Stimulated activated CD8-positive, alpha-beta memory T cell treated with anti-CD3 and anti-CD28 coated beads, Interleukin-7, amount 100 ng/mL, for 48 hours (primary cell): ENCODE results near the gene OVOL1.

ENCODE experiments used
- DNase-seq, 2 donors: peaks; one replicate each; pipeline ENCODE4 v3.0.0-alpha.2; 2020; ENCODE audit warnings: low read depth in 1 of 2; ENCODE audit errors: extremely low read depth in 1 of 2

Gene OVOL1

DNA sequence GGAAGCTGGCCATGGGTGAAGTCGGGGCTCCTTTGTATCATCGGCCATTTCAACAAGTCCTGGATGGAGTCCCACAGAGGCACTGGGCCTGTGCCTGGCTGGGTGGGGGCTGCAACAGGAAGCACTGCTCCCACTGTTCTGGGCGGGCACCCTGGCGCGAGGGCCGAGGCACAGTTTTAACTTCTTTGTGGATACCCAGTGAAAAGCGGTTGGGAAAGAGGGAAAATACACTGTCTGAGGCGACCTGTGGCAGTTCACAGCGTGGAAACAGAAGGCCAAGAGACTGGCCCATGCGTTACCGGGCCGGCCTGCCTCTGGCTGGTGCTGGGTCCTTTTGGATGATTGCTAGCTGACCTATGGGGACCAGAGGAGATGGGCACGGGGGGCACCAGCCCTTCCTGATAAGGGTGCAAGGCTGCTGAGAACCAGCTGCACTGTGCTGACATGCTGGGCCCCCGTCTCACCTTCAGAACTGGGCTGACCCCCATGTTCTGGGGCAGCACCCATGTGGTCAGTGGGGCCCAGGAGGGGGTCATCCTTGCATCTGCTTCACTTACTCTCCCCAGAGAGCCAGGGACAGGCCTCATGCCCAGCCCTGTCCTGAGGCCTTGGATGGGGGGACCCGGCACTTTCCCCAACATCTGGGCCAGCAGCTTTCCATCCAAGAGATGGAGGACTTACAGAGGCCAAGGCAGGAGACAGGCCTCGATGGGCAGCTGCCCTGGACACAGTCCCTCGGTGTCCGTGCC lies 4.2 kb downstream of the OVOL1 start:
- DNase-seq: no peak

DNA sequence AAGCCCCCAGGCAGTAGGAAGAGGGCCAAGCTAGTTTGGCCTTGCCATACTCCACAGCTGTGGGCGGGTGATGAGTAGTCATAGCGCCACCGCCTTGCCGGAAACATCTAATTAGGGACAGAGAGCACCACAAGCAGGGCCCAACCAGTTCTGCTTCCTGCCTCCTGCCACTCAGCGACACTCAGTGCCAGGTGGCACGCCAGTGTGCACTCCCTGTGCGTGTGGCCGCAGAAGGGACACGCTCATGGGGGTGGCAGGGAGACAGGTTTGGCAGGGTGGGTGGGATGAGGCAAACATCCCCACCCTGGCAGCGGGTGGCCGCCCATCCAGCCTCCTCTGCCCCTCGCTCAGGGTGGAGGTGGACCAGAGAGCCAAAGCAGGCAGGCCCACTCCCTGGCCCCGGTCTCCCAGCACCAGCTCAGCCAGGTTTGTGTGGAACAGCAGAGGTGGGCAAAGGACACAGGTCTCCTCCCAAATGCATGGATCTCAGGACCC lies 4.9 kb downstream of the OVOL1 start:
- DNase-seq: peak; percentile 52 to 57

DNA sequence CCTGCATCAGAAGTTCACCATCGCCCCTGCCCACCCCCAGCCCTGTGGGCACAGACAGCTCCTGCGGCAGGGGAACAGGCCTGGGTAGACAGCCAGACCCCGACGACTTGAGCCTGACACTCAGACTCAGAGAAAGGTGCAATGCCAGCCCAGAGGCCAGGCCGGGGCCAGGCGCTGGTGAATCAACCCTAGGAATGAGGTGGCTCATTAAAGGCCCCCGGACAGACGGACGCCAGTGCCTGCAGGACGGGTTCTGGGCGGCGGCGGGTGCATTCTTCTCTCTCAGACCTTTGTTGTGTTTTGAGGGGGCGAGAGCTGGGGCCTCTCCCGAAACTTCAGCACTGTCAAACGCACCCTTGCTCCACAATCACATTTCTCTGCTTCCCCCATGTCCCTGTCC lies 5.6 kb downstream of the OVOL1 start:
- DNase-seq: no peak

DNA sequence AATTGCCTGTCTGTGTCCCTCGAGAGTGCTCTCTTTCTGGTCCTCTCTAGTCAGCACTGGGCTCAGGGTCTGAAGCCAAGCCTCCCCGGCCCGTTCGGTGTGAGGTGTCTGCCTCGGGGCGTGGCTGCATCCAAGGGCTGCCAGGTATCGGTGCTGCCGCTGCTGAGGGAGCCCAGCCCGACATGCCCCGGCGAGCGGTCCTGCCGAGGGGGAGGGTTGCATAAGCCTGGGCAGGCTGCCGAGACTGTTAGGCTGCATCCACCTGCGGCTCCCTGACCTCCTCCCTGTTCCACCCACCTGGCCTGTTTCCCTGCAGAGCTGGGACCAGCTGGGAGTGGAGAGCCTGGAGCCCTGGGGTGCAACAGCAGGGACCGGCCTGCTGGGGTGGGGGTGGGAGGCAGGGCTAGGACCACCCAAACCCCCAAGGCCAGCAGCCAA lies 6.3 kb downstream of the OVOL1 start:
- no peak for DNase-seq

DNA sequence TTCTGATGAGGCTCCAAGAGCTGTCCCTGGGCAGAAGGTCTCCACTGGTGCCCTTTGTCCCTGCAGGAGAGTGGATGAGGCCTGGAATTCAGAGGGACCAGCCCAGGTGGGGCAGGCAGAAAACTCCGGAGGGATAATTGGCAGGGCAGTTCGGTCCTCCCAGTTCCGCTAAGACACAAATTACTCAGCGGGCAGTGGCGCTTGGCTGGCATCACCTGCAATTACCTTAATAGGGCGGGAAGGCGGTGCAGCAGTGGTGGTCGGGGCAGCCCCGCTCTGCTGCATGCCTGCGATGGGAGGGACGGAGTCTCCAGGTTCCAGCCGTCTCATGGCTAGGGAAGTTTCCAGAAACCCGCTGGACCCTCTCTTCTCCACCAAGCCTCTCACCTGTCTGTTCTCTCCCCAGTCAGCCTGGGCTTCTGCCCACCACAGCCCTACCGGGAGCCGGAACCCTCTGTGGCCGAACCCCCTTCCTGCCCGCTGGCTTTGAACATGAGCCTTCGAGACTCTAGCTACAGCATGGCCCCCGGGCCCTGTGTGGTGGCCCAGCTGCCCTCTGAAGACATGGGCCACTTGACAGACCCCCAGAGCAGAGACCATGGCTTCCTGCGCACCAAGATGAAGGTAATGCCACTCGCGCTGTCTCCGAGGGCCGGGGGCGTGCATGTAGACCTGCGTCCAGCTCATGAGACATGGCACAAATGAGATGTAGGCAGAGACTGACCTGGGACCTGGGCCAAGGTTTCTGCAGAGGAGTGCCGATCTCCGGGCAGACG lies 7.0 kb downstream of the OVOL1 start:
- DNase-seq: no peak

DNA sequence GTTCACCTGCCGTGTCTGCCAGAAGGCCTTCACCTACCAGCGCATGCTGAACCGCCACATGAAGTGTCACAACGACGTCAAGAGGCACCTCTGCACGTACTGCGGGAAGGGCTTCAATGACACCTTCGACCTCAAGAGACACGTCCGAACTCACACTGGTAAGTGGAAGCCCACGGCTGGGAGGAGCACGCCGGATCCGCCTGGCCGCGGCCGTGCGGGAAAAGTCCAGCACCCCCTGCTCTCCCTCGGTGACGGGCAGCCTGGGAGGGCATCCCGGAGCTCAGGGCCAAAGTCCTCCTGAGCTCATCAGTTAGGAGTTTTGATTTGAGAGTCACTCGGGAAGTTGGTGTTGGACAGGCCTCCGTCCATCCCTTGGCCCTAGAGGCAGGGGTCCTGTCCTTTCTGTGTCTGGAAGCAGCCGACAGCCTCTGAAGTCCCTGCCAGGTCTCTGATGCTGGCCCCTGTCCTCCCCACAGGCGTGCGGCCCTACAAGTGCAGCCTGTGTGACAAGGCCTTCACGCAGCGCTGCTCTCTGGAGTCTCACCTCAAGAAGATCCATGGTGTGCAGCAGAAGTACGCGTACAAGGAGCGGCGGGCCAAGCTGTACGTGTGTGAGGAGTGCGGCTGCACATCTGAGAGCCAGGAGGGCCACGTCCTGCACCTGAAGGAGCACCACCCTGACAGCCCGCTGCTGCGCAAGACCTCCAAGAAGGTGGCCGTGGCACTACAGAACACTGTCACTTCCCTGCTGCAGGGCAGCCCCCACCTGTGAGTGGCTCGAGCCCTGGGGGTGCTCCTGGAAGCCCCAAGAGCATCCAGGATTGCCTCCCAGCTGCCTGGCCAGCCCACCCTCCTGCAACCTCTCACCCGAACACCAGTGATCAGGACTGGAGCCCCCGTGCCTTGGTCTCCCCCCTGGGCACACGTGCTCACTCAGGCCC lies 8.0 kb downstream of the OVOL1 start:
- DNase-seq: no peak

DNA sequence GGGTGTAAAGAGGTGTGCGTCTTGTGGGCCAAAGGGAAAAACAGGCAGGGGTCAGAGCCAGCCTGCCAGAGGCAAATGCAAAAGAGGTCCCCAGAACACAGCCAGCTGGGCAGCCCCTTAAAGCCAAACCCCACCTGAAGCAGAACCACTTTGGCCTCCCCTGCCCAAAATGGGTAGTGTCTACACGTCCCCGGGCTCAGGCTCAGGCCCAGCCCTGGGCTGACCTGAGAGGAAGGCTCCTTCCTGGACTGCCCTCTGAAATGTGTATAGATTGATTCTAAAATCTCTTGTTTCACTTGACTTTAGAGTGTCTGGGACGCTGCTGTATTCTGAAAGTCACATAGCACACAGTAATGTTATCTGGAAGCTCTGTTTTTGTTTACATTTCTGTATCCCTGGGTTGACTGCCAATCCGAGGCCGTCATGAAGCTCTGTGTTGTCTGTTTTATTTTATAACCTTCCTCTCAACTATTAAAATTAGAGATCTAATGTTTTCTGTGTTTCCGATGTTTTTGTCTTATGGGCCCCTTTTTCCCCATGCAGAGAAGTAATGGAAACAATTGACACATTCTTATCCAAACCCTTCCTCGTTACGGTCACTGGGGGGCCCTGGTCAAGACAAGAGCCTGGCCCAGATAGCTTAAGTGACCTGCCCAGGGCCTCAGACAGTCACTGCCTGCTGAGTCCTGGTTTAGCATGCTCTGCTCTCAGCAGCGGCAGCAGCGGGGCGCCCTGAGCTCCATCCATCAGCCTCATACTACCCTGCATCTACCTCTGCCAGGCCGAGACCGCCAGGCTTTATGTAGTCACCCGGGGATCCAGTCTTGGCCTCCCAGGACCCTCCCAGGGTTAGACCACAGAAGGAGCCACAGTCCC lies 10.1 kb downstream of the OVOL1 start:
- DNase-seq: no peak

DNA sequence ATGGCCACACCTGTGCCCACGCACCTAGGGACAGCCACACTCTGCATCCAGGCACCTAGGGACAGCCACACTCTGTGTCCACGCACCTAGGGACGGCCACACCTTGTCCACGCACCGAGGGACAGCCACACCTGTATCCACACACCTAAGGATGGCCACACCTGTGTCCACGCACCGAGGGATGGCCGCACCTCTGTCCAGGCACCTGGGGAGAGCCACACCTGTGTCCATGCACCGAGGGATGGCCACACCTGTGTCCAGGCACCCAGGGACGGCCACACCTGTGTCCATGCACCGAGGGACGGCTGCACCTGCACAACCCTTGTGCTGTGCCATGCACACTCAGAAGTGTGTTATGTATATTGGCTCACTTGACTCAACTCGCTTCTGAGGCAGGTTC lies 10.8 kb downstream of the OVOL1 start:
- no peak for DNase-seq

DNA sequence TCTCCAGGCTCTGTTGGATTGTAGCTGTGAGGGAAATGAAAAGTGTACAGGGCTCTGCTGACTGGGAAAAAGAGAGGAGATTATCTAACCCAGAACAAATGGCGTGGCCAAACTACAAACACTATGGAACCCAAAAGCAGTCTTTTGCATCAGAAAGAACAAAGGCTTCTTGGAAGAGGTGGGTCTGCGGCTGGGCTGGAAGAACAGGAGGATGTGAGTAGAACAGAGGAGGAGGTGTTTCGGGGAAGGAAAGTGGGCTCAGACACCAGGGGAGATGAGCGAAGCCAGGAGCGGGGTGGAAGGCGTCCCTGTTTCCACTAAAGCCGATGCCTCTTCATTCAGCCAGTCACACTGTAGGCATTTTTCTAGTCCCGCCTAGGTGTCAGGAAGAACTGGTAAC lies 12.0 kb downstream of the OVOL1 start:
- no peak for DNase-seq

DNA sequence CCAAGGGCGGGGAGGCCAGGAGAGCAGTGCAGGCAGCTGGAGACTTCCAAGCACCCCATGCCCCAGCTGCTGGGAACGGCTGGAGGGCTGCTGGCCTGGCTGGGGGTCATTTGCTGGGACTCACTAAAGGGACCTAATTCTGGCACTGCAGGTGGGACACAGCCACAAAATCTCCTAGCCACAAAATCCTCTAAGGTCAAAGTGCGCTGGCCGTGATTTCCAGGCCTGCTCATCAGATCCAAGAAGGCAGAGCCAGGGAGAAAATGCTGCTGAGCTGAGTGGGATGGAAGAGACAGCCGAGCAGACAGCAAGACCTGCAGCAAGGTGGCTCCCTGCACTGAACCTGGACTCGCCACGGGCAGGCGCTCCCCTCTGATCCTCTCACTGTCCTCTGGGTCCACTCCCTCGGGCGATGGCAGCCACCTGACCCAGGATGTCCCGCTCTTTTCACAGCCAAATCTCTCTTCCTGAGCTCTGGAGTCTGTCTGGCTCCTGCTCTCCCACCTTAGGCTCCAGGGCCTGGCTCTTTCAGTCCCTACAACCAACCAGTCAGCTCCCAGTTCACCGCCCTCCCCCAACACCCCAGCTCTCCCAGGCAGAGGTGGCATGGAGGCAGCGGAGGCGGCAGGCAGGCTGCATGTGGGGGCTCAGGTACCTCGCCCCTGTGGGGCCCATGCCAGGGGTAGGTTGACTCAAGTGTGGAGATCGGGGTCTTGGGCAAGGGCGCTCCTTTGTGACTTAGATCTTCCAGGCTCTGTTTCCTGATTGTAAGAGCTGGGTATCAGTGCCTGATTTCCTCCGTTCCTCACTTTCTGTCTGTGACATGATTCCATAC lies 14.5 kb downstream of the OVOL1 start:
- DNase-seq: no peak

DNA sequence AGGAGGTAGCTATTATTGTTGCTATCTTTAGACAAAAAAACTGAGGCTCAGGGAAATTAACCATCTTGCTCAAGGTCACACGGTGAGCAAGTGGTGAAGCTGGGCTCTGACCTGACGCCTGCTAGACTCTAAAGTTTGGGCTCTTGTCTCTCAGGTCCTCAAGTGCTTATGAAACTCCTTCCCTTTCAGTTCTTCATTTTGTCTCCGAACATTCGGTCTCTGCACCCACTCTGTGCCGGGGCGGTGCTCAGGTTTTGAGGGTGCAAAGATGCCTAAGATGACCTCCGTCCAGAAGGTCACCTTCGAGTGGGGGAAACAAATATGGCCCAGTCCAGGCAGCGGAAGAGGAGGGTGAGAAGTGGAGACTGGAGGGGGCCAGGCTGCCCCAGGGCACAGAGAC lies 16.0 kb downstream of the OVOL1 start:
- no peak for DNase-seq

DNA sequence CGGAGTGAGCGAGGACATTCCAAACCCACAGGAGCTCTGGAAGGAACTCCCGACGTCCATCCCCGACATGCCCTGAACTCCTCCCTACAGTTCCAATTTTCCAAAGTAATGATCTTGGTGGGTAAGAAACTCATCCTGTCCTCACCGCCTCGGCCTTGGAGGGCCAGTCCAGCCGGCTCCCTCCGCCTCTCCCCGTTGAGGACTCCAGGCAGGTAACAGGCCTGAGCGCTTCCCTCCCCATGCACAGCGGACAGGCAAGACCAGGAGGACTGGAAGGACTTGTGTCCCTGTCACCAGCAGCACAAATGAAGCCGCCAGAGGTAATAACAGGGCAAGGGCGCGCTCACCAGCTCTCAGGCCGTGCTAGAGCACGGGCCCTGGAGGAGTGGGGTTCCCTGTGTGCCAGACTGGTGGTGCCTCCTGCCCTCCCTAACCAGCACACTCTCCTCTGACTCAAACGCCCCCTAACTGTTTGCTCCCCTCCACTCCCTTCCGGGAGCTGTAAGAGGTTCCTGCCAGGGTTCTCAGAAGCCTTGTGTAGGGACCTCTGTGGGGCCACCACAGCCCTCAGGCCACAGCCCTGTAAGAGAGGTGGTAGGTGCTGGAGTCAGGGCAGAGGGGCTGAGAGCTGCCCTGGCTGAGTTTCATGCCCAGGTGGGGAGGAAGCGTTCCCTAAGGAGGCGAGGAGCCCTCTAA lies 17.1 kb downstream of the OVOL1 start:
- DNase-seq: no peak

DNA sequence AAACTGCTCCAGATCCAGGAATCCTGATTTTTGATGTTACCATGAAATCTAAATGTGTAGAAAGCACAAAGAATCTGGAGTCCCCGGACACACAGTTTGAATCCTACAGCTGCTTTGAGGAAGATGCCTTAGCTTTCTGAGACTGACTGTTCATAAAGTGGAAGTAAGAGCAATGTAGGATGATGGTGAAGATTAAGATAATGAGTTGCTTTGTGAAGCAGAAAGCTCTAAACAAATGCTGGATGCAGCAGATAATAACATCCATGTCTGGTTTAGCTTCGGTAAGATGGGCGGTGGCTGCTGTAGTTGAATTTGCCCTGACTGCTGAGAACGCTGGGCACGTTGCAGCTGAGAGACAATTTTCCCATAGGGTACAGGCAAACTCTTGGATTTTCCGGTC lies 20.1 kb downstream of the OVOL1 start:
- DNase-seq: no peak

DNA sequence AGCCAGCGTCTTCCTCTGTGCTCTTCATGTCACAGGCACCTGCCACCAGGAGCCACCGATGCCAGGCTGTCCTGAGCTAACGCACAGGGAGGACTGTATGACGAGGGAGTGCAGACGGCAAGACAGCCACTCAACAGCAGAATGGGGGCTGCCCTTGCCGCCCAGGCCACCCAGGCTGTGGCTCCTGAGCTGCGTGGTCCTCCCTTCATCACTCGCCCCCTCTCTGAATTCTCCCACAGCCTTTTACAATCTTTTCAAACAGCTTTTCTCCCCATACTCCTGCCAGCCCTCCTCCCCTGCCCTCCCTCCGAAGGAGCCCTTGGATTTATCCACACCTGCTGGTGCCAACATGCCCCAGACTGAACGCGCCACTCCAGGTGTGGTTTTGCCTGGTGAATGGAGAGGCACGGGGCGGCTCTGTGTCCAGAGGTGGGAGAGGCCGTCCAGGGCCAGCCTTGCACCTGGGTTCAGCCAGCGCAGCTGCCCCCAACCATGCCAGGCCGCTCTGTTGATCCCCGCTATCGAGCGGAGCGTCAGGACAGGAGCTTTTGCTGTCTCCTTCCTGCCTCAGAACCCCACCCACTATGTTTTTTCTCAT lies 22.0 kb downstream of the OVOL1 start:
- no peak for DNase-seq

DNA sequence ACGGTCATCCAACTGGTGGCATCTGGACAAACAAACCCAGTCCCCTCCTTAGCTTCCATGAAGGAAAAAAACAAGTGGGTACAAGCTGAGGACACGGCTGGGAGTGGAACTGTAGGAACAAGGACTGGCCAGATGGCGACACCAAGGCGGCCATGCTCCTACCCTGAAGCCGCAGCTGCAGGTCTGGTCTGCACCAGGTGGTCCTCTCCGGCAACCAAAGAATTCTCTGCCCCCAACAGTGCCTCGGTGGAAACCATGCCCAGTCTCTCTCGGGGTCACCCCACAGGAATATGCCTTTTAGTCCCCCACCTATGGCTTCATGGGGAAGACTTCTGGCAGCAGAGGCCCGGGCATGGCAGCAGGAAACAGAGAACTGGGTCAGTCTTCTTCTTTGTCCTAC lies 22.6 kb downstream of the OVOL1 start:
- no peak for DNase-seq

DNA sequence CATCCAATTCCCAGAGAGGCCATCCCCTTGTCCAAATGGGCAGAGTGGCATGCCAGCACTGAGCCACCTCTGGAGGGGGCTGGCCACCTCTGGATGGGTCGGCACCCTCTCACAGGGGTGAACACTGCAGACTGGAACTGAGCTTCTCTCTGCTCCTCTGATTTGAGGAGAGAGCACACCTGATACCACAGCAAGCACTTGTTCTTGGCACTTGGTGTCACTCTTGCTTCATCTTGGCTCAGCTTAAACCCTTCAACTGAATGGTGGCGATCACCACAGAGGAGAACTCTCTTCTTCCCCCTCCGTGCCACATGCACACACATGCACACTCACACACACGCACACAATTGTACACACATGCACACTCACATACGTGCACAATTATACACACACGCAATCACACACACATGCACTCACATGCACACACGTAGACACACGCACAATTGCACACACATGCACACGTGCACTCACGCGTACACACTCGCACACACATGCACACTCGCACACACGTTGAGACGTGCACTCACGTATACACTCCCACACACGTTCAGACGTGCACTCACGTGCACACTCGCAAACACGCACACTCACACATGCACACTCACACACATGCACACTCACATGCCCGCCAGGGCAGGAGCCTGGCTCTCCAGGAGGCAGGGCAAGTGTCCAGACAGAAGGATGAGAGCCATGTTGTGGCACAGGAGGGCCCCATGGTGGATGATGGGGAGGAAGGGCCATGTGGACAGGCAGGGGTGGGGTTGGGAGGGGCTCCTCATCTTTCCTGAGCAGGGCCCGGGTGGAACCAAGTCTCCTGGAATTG lies 23.4 kb downstream of the OVOL1 start:
- no peak for DNase-seq

DNA sequence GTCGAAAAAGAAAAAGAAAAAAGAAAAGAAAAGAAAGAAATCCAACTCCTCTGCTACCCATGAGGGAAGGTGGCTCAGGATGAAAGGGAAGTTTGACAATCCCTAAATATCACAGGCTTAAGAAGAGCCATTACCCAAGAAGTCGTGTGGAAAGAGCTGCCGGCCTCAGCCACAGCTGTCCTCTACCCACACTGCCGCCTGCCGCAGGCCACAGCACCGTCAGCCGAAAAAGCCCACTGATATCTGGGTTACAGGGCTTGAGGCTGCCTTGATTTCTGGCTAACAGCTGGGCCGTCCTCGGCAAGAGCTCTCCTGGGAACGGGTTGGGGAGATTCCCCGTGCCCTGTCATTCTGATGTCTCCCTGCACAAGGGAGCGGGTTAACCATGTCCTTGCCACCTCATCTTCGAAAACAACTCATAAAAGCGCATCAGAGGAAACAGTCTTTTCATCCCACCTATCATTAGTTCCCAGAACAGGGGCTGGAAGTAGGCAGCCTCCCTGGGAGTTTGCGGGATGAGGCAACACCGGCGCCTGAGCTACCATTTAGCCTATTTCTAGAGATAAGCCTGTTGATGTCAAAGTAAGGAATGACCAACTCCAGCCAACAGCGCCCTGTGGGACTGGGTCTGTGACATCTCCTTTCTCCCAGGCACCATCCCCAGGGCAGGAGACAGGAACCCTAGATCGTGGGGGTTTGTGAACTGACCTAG lies 25.1 kb downstream of the OVOL1 start:
- DNase-seq: no peak
